Stimulated activated CD4-positive, alpha-beta T cell treated with anti-CD3 and anti-CD28 coated beads, Interleukin-4, amount 100 ng/mL, for 48 hours (primary cell): ENCODE measurements around the gene PLK5.
"Not testable (repeated sequence)": the region's sequence is repeated elsewhere in the genome, so short reads cannot be mapped to it uniquely, and the experiment has no call there.

Source experiments
- DNase-seq, 2 donors: peaks; one replicate each; pipeline ENCODE4 v3.0.0-alpha.2; 2020; ENCODE audit warnings: low read depth in 2 of 2

Gene PLK5

GRCh38 chr19:1491114-1491848 is 32.6 kb upstream of the PLK5 start, which contains the start of gene REEP6:
REEP6 (plus strand) TSS chr19:1491181; CDS start chr19:1491270, 89 bp downstream.
- no peak for DNase-seq

- no peak for DNase-seq
Measured at GRCh38 chr19:1491849-1492170, 32.1 kb upstream of the PLK5 start.

GRCh38 chr19:1492474-1493006 is 31.3 kb upstream of the PLK5 start:
- DNase-seq = no peak

GRCh38 chr19:1494115-1494815 is 29.6 kb upstream of the PLK5 start:
- DNase-seq = no peak

GRCh38 chr19:1495051-1495798 is 28.7 kb upstream of the PLK5 start:
- no peak for DNase-seq

GRCh38 chr19:1495799-1496713 is 27.8 kb upstream of the PLK5 start:
- DNase-seq = no peak

- no peak for DNase-seq
Measured at GRCh38 chr19:1496714-1497577, 26.9 kb upstream of the PLK5 start.

- DNase-seq = no peak
Measured at GRCh38 chr19:1497578-1498235, 26.2 kb upstream of the PLK5 start.

GRCh38 chr19:1499231-1499630 is 24.6 kb upstream of the PLK5 start:
- DNase-seq = not testable (repeated sequence)

GRCh38 chr19:1501200-1501595 is 22.7 kb upstream of the PLK5 start:
- no peak for DNase-seq

- DNase-seq = no peak
Measured at GRCh38 chr19:1502433-1503088, 21.3 kb upstream of the PLK5 start.

- peak; percentile 65 to 74 for DNase-seq
Measured at GRCh38 chr19:1503089-1503924, 20.6 kb upstream of the PLK5 start.

GRCh38 chr19:1503925-1504773 is 19.7 kb upstream of the PLK5 start:
- DNase-seq = no peak

GRCh38 chr19:1505012-1505411 is 18.9 kb upstream of the PLK5 start:
- DNase-seq = no peak

GRCh38 chr19:1505991-1506881 is 17.6 kb upstream of the PLK5 start:
- no peak for DNase-seq

- DNase-seq = no peak
Measured at GRCh38 chr19:1507192-1507660, 16.7 kb upstream of the PLK5 start.
